GM12878 (cell line): ENCODE data around the gene MYCBPAP. TPM values are rescaled to one million over a fixed set of nuclear protein-coding genes. Genes with fewer than 3 reads are reported as not detected.

Experiments
- ATAC-seq: fragments of 200-7000 bp; cut with Tn5 transposase; 3 replicates; pipeline ENCODE4 v1.9.1; 2020; ENCODE audit warnings: mild to moderate bottlenecking, moderate library complexity
- BruUV-seq: library from RNA; stranded (reverse); fragments of 400-500 nt; replicated peaks from 2 replicates; lab custom pipeline; 2021; lab: Mats Ljungman, UMichigan
- CTCF ChIA-PET: fragments of 300-600 bp; sonication (Branson Sonifier 250); formaldehyde crosslinking; extraction: SDS; loops from one replicate; lab custom pipeline; 2021; ENCODE audit warnings: inconsistent platforms; lab: Yijun Ruan, JAX
- POLR2A ChIA-PET: fragments of 350-600 bp; formaldehyde crosslinking; extraction: SDS; loops from one replicate; lab custom pipeline; 2021; ENCODE audit warnings: inconsistent platforms; lab: Charles Lee
- RAD21 ChIA-PET: fragments of 300-600 bp; sonication (Branson Sonifier 250); formaldehyde crosslinking; loops from one replicate; lab custom pipeline; 2023; ENCODE audit warnings: antibody characterized with exemption; ENCODE audit not compliant: unreplicated experiment; lab: Charles Lee
- SMC1A ChIA-PET: fragments of 300-600 bp; sonication (Branson Sonifier 250); formaldehyde crosslinking; loops from one replicate; lab custom pipeline; 2023; ENCODE audit not compliant: unreplicated experiment, uncharacterized antibody; lab: Charles Lee
- DNase-seq: peaks from one replicate; pipeline ENCODE4 v3.0.0-alpha.2; 2011; ENCODE audit warnings: low read depth, low spot score
- FAIRE-seq: peaks from 3 replicates; lab custom pipeline; 2011; peaks lifted over from hg19 to GRCh38; lab: Jason Lieb, UNC
- H2AFZ ChIP-seq: 2 replicates; pipeline ENCODE4 v1.6.0; 2011; ENCODE audit warnings: low read depth, low read length, control low read depth; ENCODE audit not compliant: control insufficient read depth
- H3K27ac ChIP-seq: 2 replicates; pipeline ENCODE4 v1.5.1; 2011; ENCODE audit warnings: control low read depth; ENCODE audit not compliant: control insufficient read depth, insufficient read depth
- H3K27me3 ChIP-seq, 2 experiments: replicated peaks in 1 of 2; 2 replicates each; pipeline versions ENCODE4 v1.6.0 to v1.6.1; 2011; ENCODE audit warnings: low read length in 1 of 2; ENCODE audit not compliant: control insufficient read depth in 2 of 2, insufficient read depth in 2 of 2
- H3K36me3 ChIP-seq, 2 experiments: 2 replicates each; pipeline ENCODE4 v1.5.1; 2011; ENCODE audit warnings: low read length in 1 of 2; ENCODE audit not compliant: control insufficient read depth in 2 of 2, insufficient read depth in 2 of 2
- H3K4me1 ChIP-seq: 2 replicates; pipeline ENCODE4 v1.6.1; 2011; ENCODE audit warnings: mild to moderate bottlenecking, low read length, moderate library complexity, mixed read lengths; ENCODE audit not compliant: control insufficient read depth, insufficient read depth
- H3K4me2 ChIP-seq: 2 replicates; pipeline ENCODE4 v1.6.0; 2011; ENCODE audit warnings: control low read depth; ENCODE audit not compliant: control insufficient read depth, insufficient read depth
- H3K4me3 ChIP-seq: fragments of 200-600 bp; sonication (generic); 2 replicates; pipeline ENCODE4 v1.5.1; 2016
- H3K79me2 ChIP-seq: 2 replicates; pipeline ENCODE4 v1.6.0; 2011; ENCODE audit warnings: low read length; ENCODE audit not compliant: control insufficient read depth, insufficient read depth
- H3K9ac ChIP-seq: 2 replicates; pipeline ENCODE4 v1.8.0; 2011; ENCODE audit warnings: low read length, control low read depth, mixed read lengths; ENCODE audit not compliant: control insufficient read depth, insufficient read depth
- H3K9me3 ChIP-seq: replicated peaks from 3 replicates; pipeline ENCODE4 v1.5.1; 2011; ENCODE audit warnings: mild to moderate bottlenecking, low read length; ENCODE audit not compliant: control insufficient read depth, insufficient read depth
- H4K20me1 ChIP-seq: 2 replicates; pipeline ENCODE4 v1.6.0; 2011; ENCODE audit not compliant: control insufficient read depth, insufficient read depth
- ATF7 ChIP-seq: fragments of 450-650 bp; IDR thresholded peaks from 2 replicates; pipeline ENCODE4 v1.6.1; 2016; ENCODE audit warnings: low read depth, mild to moderate bottlenecking
- CHD4 ChIP-seq: fragments of 200-600 bp; sonication (generic); IDR thresholded peaks from 2 replicates; pipeline ENCODE4 v1.6.1; 2016; ENCODE audit warnings: mild to moderate bottlenecking
- HDGF ChIP-seq: fragments of 450-650 bp; IDR thresholded peaks from 2 replicates; pipeline ENCODE4 v1.6.1; 2016; ENCODE audit warnings: antibody characterized with exemption
- MTA3 ChIP-seq: IDR thresholded peaks from 2 replicates; pipeline ENCODE4 v1.6.1; 2012; ENCODE audit warnings: low read length, inconsistent platforms, borderline replicate concordance
- NFIC ChIP-seq: IDR thresholded peaks from 2 replicates; pipeline ENCODE4 v1.6.1; 2012; ENCODE audit warnings: low read depth, mild to moderate bottlenecking, inconsistent platforms, low read length, moderate library complexity
- POLR2AphosphoS2 ChIP-seq: IDR thresholded peaks from 2 replicates; pipeline ENCODE4 v1.6.1; 2011; ENCODE audit warnings: low read depth, mild to moderate bottlenecking, low read length, improper control_type of control experiment, moderate library complexity
- RB1 ChIP-seq: fragments of 450-650 bp; formaldehyde crosslinking; IDR thresholded peaks from 2 replicates; pipeline ENCODE4 v1.6.1; 2017; ENCODE audit warnings: mild to moderate bottlenecking, borderline replicate concordance
- RELA ChIP-seq: fragments of 450-650 bp; IDR thresholded peaks from 2 replicates; pipeline ENCODE4 v1.8.0; 2014; ENCODE audit warnings: borderline replicate concordance; ENCODE audit not compliant: partially characterized antibody
- RFX5 ChIP-seq: IDR thresholded peaks from 2 replicates; pipeline ENCODE4 v1.6.1; 2011; ENCODE audit warnings: low read depth, low read length, improper control_type of control experiment
- SIN3A ChIP-seq: IDR thresholded peaks from 2 replicates; pipeline ENCODE4 v1.6.1; 2012; ENCODE audit warnings: low read depth, low read length, improper control_type of control experiment
- SMAD5 ChIP-seq: IDR thresholded peaks from 2 replicates; pipeline ENCODE4 v1.6.1; 2016; ENCODE audit warnings: antibody characterized with exemption, low read depth
- SPI1 ChIP-seq: IDR thresholded peaks from 2 replicates; pipeline ENCODE4 v1.6.1; 2011; ENCODE audit warnings: low read depth, mild to moderate bottlenecking, low read length, moderate library complexity, borderline replicate concordance; ENCODE audit not compliant: insufficient read depth
- SREBF1 ChIP-seq: IDR thresholded peaks from 2 replicates; pipeline ENCODE4 v1.6.1; 2012; ENCODE audit warnings: mild to moderate bottlenecking, low read length
- SREBF2 ChIP-seq: IDR thresholded peaks from 2 replicates; pipeline ENCODE4 v1.6.1; 2012; ENCODE audit warnings: mild to moderate bottlenecking, low read length
- SUZ12 ChIP-seq: fragments of 200-600 bp; sonication (generic); IDR thresholded peaks from one replicate; pipeline ENCODE4 v1.6.1; 2018; ENCODE audit warnings: antibody characterized with exemption, mild to moderate bottlenecking; ENCODE audit not compliant: unreplicated experiment
- ZNF274 ChIP-seq: IDR thresholded peaks from one replicate; pipeline ENCODE4 v1.8.0; 2011; ENCODE audit not compliant: insufficient read length, insufficient read depth
- ZZZ3 ChIP-seq: IDR thresholded peaks from 2 replicates; pipeline ENCODE4 v1.6.1; 2011; ENCODE audit warnings: low read depth; ENCODE audit not compliant: control insufficient read depth, insufficient read length
- WGBS: methylation state at CpG from one replicate; pipeline ENCODE4 v1.1.6; 2016; ENCODE audit warnings: low lambda C conversion rate; ENCODE audit not compliant: insufficient replicate concordance, insufficient coverage; ENCODE audit errors: missing lambda C conversion rate; 5-methylcytosine and 5-hydroxymethylcytosine counted together
- in situ Hi-C: fragments of 300-500 bp; cut with MboI; formaldehyde crosslinking; loops from 9 replicates; pipeline ENCODE4 v1.14.3; 2018; ENCODE audit warnings: mixed read lengths
- intact Hi-C: fragments of 100-400 bp; cut with micrococcal nuclease; formaldehyde crosslinking; loops from one replicate; pipeline ENCODE4 v1.14.2; 2022; ENCODE audit not compliant: unreplicated experiment
- polyA plus RNA-seq, 11 experiments: library from polyadenylated mRNA; depleted of rRNA in 4 of 11; unstranded in 6 of 11; stranded (reverse) in 5 of 11; fragments of >200 nt; fragmentation: Nextera tagmentation in 4 of 11; fragmentation: Illumina TruSeq in 1 of 11; extraction: Ambion mirVana in 4 of 11; extraction: Trizol in 1 of 11; gene quantifications; 1 replicate in 1 of 11; 2 replicates in 10 of 11; pipeline versions ENCODE4 v1.2.1 to v1.2.3, GENCODE V29; 2011 to 2016; ENCODE audit warnings: inconsistent platforms in 2 of 11, missing spikeins in 2 of 11, low read depth in 1 of 11
- total RNA-seq, 4 experiments: library from RNA; depleted of rRNA in 3 of 4; stranded (reverse); fragments of >200 nt in 3 of 4; fragmentation: Illumina TruSeq in 1 of 4; extraction: Trizol in 1 of 4; gene quantifications; 2 replicates each; pipeline versions ENCODE4 v1.2.1 to v1.2.3, GENCODE V29; 2013 to 2021
- TF ChIP-seq, protein P1 (sequence below): IDR thresholded peaks from 2 replicates; pipeline ENCODE4 v1.6.1; 2012; ENCODE audit warnings: low read depth, low read length, improper control_type of control experiment
- TF ChIP-seq, protein P2 (sequence below): fragments of 450-650 bp; IDR thresholded peaks from 2 replicates; pipeline ENCODE4 v1.6.1; 2018; ENCODE audit warnings: borderline replicate concordance, mild to moderate bottlenecking; ENCODE audit not compliant: partially characterized antibody
- TF ChIP-seq, protein P3 (sequence below): fragments of 450-650 bp; IDR thresholded peaks from 2 replicates; pipeline ENCODE4 v1.6.1; 2014; ENCODE audit warnings: mild to moderate bottlenecking

MYCBPAP gene
- total and polyA plus RNA-seq, 10 of the 15 experiments (the other 5 are each of a cell fraction or from before 2014, with no cell fraction given): 0.23 to 2.7 (median 1.5) TPM

DNA sequence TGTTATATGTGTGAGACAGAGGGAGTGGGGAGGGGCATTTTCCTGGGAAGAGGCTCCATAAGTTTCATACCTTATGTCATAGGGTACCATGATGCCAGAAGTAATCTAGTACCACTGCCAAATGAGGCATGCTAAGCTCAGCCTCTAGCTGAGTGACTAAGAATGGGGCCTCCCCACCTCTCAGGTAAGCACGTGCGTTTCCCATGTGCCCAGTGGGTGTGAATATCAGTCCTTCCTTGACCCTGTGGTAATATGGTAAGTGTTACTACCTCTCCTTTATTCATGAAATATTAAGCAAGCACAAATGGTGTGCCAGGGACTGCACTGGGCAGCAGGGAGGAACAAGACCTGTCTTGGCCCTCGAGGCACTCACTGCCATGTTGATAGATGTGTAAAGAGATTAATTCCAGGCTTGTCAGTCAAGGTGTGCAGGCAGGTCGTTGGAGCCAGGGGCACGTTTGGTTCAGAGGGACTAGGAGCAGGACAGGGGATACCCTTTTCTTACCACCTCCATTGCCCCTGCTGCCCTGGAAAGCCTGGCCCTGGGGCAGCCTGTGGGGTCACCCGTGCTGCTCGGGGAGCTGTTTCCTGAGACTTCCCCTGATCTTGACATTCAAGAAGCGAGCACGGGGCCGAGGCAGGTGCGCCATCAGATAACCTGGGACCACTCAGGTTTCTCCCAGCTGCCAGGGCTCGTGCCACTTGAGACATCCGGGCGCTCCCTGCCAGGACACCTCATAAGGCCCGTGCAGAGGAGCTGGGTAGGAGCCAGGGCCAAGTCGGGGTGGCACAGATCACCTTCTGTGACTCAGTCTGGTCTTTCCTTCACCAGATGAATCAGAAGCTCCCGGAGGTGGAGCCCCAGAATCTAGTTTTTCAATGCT, 20.8 kb upstream of the MYCBPAP start (continued):
- no peak for TF ChIP-seq ZNF274
- no peak for TF ChIP-seq POLR2AphosphoS2
- no peak for TF ChIP-seq SMAD5
- no peak for TF ChIP-seq SUZ12
- no peak for TF ChIP-seq MTA3
- TF ChIP-seq RFX5: no peak
- no peak for TF ChIP-seq SREBF2
- TF ChIP-seq RELA: no peak
- TF ChIP-seq, protein P1, sequence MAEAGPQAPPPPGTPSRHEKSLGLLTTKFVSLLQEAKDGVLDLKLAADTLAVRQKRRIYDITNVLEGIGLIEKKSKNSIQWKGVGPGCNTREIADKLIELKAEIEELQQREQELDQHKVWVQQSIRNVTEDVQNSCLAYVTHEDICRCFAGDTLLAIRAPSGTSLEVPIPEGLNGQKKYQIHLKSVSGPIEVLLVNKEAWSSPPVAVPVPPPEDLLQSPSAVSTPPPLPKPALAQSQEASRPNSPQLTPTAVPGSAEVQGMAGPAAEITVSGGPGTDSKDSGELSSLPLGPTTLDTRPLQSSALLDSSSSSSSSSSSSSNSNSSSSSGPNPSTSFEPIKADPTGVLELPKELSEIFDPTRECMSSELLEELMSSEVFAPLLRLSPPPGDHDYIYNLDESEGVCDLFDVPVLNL: no peak
- no peak for TF ChIP-seq RB1
- TF ChIP-seq ZZZ3: no peak

DNA sequence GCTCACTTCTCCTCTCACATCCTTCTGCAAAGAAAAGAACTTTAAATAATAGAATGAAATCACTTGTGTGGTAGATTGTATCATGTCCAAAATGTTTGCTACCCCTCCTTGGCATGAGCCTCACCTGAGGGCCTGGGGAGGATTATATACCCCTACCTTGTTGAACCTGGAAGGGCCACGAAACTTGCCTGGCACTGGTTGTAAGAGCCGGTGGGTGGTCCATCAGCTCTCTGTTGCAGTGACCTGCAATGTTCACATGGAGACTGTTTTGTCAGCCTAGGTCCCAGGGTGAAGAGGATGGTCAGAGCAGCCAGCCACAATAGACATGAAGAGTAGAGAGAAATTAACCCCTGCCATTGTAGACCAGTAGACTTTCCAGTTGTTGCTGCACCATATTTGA, 19.4 kb upstream of the MYCBPAP start:
- H3K9me3 ChIP-seq: no peaks in the 10 kb centered on the region
- H3K4me3 ChIP-seq: no peak overlapping the region
- ATAC-seq (no peak), DNase-seq (no peak), FAIRE-seq (no peak)
- no peaks in the 10 kb centered on the region for H3K4me1 ChIP-seq
- H3K27me3 ChIP-seq: no peaks in the 10 kb centered on the region
- intact Hi-C loops (no loop called here), in situ Hi-C loops (loop anchor here (10.0 kb wide), 1 partner anchor 136 kb away; no protein-coding TSS in a partner anchor)
- no TSS peak for BruUV-seq
- no peaks in the 10 kb centered on the region for H3K79me2 ChIP-seq
- no peak overlapping the region for H3K4me2 ChIP-seq
- whole genome bisulfite sequencing: 95% methylated on average over 2 of the region's 2 CpGs
- POLR2A ChIA-PET: no interaction called here
- H3K36me3 ChIP-seq: peaks cover 0 to 6% of the 10 kb centered on the region in 2 experiments; a peak in 2 of 4 replicates
- no peak overlapping the region for H2AFZ ChIP-seq
- no peaks in the 10 kb centered on the region for H4K20me1 ChIP-seq
- CTCF ChIA-PET: interaction anchor here (2.4 kb wide), 1 partner anchor 12 kb away, joined by 8 read pairs; no protein-coding TSS in a partner anchor
- no peak overlapping the region for H3K27ac ChIP-seq
- RAD21 ChIA-PET: no interaction called here
- SMC1A ChIA-PET: no interaction called here
- no peak overlapping the region for H3K9ac ChIP-seq
- TF ChIP-seq, protein P2, sequence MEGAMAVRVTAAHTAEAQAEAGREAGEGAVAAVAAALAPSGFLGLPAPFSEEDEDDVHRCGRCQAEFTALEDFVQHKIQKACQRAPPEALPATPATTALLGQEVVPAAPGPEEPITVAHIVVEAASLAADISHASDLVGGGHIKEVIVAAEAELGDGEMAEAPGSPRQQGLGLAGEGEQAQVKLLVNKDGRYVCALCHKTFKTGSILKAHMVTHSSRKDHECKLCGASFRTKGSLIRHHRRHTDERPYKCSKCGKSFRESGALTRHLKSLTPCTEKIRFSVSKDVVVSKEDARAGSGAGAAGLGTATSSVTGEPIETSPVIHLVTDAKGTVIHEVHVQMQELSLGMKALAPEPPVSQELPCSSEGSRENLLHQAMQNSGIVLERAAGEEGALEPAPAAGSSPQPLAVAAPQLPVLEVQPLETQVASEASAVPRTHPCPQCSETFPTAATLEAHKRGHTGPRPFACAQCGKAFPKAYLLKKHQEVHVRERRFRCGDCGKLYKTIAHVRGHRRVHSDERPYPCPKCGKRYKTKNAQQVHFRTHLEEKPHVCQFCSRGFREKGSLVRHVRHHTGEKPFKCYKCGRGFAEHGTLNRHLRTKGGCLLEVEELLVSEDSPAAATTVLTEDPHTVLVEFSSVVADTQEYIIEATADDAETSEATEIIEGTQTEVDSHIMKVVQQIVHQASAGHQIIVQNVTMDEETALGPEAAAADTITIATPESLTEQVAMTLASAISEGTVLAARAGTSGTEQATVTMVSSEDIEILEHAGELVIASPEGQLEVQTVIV: no peak
- TF ChIP-seq SREBF1 (no peak), CHD4 (no peak), HDGF (no peak), NFIC (no peak), SIN3A (no peak), RELA (no peak), SPI1 (no peak), ATF7 (no peak)
- TF ChIP-seq, protein P3, sequence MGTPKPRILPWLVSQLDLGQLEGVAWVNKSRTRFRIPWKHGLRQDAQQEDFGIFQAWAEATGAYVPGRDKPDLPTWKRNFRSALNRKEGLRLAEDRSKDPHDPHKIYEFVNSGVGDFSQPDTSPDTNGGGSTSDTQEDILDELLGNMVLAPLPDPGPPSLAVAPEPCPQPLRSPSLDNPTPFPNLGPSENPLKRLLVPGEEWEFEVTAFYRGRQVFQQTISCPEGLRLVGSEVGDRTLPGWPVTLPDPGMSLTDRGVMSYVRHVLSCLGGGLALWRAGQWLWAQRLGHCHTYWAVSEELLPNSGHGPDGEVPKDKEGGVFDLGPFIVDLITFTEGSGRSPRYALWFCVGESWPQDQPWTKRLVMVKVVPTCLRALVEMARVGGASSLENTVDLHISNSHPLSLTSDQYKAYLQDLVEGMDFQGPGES: no peak
